Activated T-cell treated with anti-CD3 and anti-CD28 coated beads, Interleukin-2, amount 50 U/mL, for 24 hours (primary cell): ENCODE measurements around the gene C7.

ENCODE experiments used
- DNase-seq: peaks from one replicate; pipeline ENCODE4 v3.0.0-alpha.2; 2020
- H3K27ac Mint-ChIP-seq: 2 replicates; pipeline ENCODE4 v1.8.0; 2020; ENCODE audit warnings: mild to moderate bottlenecking, mixed read lengths
- H3K27me3 Mint-ChIP-seq: 2 replicates; pipeline ENCODE4 v1.8.0; 2020; ENCODE audit warnings: mixed read lengths
- H3K36me3 Mint-ChIP-seq: 2 replicates; pipeline ENCODE4 v1.8.0; 2020; ENCODE audit warnings: low read depth, mixed read lengths
- H3K4me1 Mint-ChIP-seq: 2 replicates; pipeline ENCODE4 v1.8.0; 2020; ENCODE audit warnings: low read depth, mixed read lengths
- H3K4me3 Mint-ChIP-seq: 2 replicates; pipeline ENCODE4 v1.8.0; 2020; ENCODE audit warnings: mild to moderate bottlenecking, moderate library complexity, mixed read lengths
- H3K9me3 Mint-ChIP-seq: 2 replicates; pipeline ENCODE4 v1.8.0; 2020; ENCODE audit warnings: mixed read lengths

C7 gene

GRCh38 chr5:40958811-40959210, 49.5 kb downstream of the C7 start:
- H3K36me3 Mint-ChIP-seq: no peaks in the 10 kb centered on the region
- H3K27ac Mint-ChIP-seq: no peak overlapping the region
- no peak for DNase-seq

GRCh38 chr5:40960037-40960436, 50.7 kb downstream of the C7 start:
- no peaks in the 10 kb centered on the region for H3K27me3 Mint-ChIP-seq
- no peak for DNase-seq
- no peaks in the 10 kb centered on the region for H3K4me1 Mint-ChIP-seq
- no peak overlapping the region for H3K4me3 Mint-ChIP-seq
- no peak overlapping the region for H3K27ac Mint-ChIP-seq
- no peaks in the 10 kb centered on the region for H3K36me3 Mint-ChIP-seq
- peaks cover 5% of the 10 kb centered on the region for H3K9me3 Mint-ChIP-seq

More at GRCh38 chr5:40958811-40959210, 49.5 kb downstream of the C7 start:
- Mint-ChIP-seq H3K4me3 (no peak overlapping the region), H3K4me1 (no peaks in the 10 kb centered on the region), H3K27me3 (no peaks in the 10 kb centered on the region), H3K9me3 (peaks cover 5% of the 10 kb centered on the region)

DNA sequence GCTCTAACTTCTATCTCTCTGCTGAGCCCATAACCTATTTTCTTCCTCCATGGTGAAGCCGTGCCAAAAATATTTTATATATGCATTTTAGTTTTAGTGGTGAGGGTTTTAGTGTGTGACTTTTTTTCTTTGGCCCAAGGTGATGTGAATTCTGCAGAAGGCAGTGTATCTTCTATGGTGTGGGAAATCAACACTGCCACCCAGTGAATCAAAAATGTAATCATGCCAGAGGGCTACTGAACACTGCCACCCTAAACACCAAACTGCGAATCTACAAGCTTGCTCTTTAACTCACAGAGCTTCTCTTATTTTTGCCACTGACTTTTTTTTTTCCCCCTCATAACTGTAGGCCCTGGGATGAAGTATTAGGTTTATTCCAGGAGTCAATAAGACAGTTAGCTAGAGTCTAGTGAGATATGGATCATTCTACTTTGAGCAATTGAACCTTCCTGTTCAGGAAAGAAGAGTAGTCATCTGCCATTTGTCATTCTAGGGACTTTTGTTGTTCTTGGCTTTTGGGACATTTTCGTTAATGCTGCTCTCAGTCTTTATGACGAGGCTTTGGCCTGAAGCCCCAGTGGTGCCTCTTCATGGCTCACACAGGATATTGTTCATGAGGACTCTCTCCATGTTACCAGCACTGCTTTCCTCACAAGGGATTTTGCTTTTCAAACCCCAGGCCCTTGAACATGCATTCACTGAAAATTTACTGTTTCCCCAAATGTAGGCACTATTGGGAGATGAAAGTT, 53.1 kb downstream of the C7 start:
- H3K4me1 Mint-ChIP-seq: no peaks in the 10 kb centered on the region
- DNase-seq: no peak
- no peak overlapping the region for H3K27ac Mint-ChIP-seq
- no peaks in the 10 kb centered on the region for H3K27me3 Mint-ChIP-seq
- H3K9me3 Mint-ChIP-seq: peaks cover 5% of the 10 kb centered on the region
- no peaks in the 10 kb centered on the region for H3K36me3 Mint-ChIP-seq
- H3K4me3 Mint-ChIP-seq: no peak overlapping the region

DNA sequence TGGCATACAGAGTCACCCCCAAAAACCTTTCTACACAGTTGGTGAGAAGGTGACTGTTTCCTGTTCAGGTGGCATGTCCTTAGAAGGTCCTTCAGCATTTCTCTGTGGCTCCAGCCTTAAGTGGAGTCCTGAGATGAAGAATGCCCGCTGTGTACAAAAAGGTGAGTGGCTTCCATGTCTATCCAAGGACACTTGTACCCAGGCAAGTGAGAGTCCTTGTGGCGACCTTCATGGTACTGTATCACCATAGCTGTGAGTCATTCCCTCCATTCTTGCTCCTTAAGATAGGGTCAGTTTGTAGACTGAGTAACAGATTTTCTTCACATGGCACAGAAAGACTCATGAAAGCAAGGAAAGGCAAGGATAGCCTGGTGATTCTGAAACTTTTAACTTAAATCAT, 63.1 kb downstream of the C7 start:
- H3K9me3 Mint-ChIP-seq: no peaks in the 10 kb centered on the region
- H3K4me1 Mint-ChIP-seq: no peaks in the 10 kb centered on the region
- DNase-seq: no peak
- no peak overlapping the region for H3K27ac Mint-ChIP-seq
- H3K27me3 Mint-ChIP-seq: peaks cover 6% of the 10 kb centered on the region
- H3K4me3 Mint-ChIP-seq: no peak overlapping the region
- no peaks in the 10 kb centered on the region for H3K36me3 Mint-ChIP-seq

- Mint-ChIP-seq H3K36me3 (no peaks in the 10 kb centered on the region), H3K9me3 (no peaks in the 10 kb centered on the region), H3K27ac (no peak overlapping the region), H3K4me1 (no peaks in the 10 kb centered on the region), H3K27me3 (peaks cover 6% of the 10 kb centered on the region), H3K4me3 (no peak overlapping the region)
- no peak for DNase-seq
Measured at GRCh38 chr5:40973364-40974004, 64.2 kb downstream of the C7 start.

GRCh38 chr5:40976041-40976440, 66.7 kb downstream of the C7 start:
- no peak for DNase-seq
- no peak overlapping the region for H3K4me3 Mint-ChIP-seq
- no peaks in the 10 kb centered on the region for H3K36me3 Mint-ChIP-seq
- H3K9me3 Mint-ChIP-seq: no peaks in the 10 kb centered on the region
- H3K27me3 Mint-ChIP-seq: peaks cover 10% of the 10 kb centered on the region
- no peaks in the 10 kb centered on the region for H3K4me1 Mint-ChIP-seq
- H3K27ac Mint-ChIP-seq: no peak overlapping the region

DNA sequence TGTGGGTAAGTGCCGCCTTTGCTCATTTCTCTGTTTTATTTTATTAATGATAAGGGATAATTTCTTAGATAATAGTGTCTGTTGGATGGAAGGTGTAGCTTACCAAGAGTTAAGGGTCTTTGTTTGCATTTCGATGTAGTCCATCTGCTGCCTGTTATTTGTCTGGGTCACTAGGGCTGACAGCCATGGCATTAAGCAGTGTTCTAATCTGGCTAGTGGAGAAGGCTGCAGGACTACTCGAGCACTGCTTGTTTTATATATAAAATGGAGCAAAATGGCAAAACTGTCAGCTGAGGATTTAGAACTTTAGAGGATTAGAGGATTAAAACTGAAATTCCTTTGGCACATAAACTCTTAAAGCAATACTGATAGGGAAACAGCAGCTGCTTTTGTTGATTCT, 67.5 kb downstream of the C7 start:
- no peak for DNase-seq
- Mint-ChIP-seq H3K27me3 (peaks cover 6% of the 10 kb centered on the region), H3K4me1 (no peaks in the 10 kb centered on the region), H3K4me3 (no peak overlapping the region), H3K36me3 (no peaks in the 10 kb centered on the region), H3K9me3 (no peaks in the 10 kb centered on the region), H3K27ac (no peak overlapping the region)

- no peak overlapping the region for H3K4me3 Mint-ChIP-seq
- peaks cover 9% of the 10 kb centered on the region for H3K27me3 Mint-ChIP-seq
- no peaks in the 10 kb centered on the region for H3K4me1 Mint-ChIP-seq
- no peak for DNase-seq
- H3K9me3 Mint-ChIP-seq: no peaks in the 10 kb centered on the region
- H3K36me3 Mint-ChIP-seq: no peaks in the 10 kb centered on the region
- no peak overlapping the region for H3K27ac Mint-ChIP-seq
Measured at GRCh38 chr5:40981420-40981819, 72.1 kb downstream of the C7 start.

DNA sequence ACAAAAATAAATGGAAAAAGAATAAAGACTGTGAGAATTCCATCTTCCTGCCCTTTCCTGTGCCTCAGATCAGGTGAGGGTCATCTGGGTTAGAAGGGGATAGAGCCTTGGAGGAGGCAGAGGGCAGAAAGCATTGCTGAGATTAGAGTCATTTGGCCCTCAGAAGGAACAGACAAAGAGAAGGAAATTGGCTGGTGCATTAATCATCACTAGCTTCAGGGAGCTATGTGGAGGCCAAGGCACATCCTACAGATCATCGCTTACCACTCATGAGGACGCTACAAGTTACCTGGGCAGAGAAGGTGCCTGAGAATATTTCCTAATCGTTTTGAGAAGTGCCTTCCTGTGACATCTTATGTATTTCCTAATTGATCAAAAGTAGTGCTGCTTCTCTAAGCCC, 74.5 kb downstream of the C7 start:
- peaks cover 9% of the 10 kb centered on the region for H3K27me3 Mint-ChIP-seq
- H3K9me3 Mint-ChIP-seq: peaks cover 2% of the 10 kb centered on the region
- no peak overlapping the region for H3K4me3 Mint-ChIP-seq
- no peaks in the 10 kb centered on the region for H3K36me3 Mint-ChIP-seq
- DNase-seq: no peak
- H3K27ac Mint-ChIP-seq: no peak overlapping the region
- no peaks in the 10 kb centered on the region for H3K4me1 Mint-ChIP-seq

- H3K4me1 Mint-ChIP-seq: no peaks in the 10 kb centered on the region
- H3K36me3 Mint-ChIP-seq: no peaks in the 10 kb centered on the region
- no peak for DNase-seq
- H3K27me3 Mint-ChIP-seq: peaks cover 9% of the 10 kb centered on the region
- no peak overlapping the region for H3K27ac Mint-ChIP-seq
- no peak overlapping the region for H3K4me3 Mint-ChIP-seq
- peaks cover 2% of the 10 kb centered on the region for H3K9me3 Mint-ChIP-seq
Measured at GRCh38 chr5:40984884-40985283, 75.6 kb downstream of the C7 start.

- Mint-ChIP-seq H3K27ac (no peak overlapping the region), H3K4me3 (no peak overlapping the region), H3K4me1 (no peaks in the 10 kb centered on the region), H3K27me3 (peaks cover 9% of the 10 kb centered on the region), H3K36me3 (no peaks in the 10 kb centered on the region), H3K9me3 (peaks cover 2% of the 10 kb centered on the region)
- DNase-seq: no peak
Measured at GRCh38 chr5:40985501-40985900, 76.2 kb downstream of the C7 start.

GRCh38 chr5:40986666-40987065, 77.4 kb downstream of the C7 start:
- Mint-ChIP-seq H3K27ac (no peak overlapping the region), H3K9me3 (peaks cover 2% of the 10 kb centered on the region), H3K27me3 (peaks cover 3% of the 10 kb centered on the region), H3K4me1 (no peaks in the 10 kb centered on the region), H3K36me3 (no peaks in the 10 kb centered on the region), H3K4me3 (no peak overlapping the region)
- no peak for DNase-seq

- H3K36me3 Mint-ChIP-seq: no peaks in the 10 kb centered on the region
- DNase-seq: no peak
- H3K4me3 Mint-ChIP-seq: no peak overlapping the region
- H3K27ac Mint-ChIP-seq: no peak overlapping the region
- peaks cover 3% of the 10 kb centered on the region for H3K27me3 Mint-ChIP-seq
- H3K4me1 Mint-ChIP-seq: no peaks in the 10 kb centered on the region
- peaks cover 2% of the 10 kb centered on the region for H3K9me3 Mint-ChIP-seq
Measured at GRCh38 chr5:40987349-40987748, 78.1 kb downstream of the C7 start.

GRCh38 chr5:40988746-40989510, 79.6 kb downstream of the C7 start:
- H3K27me3 Mint-ChIP-seq: peaks cover 3% of the 10 kb centered on the region
- H3K36me3 Mint-ChIP-seq: no peaks in the 10 kb centered on the region
- DNase-seq: no peak
- no peak overlapping the region for H3K27ac Mint-ChIP-seq
- no peaks in the 10 kb centered on the region for H3K4me1 Mint-ChIP-seq
- peaks cover 2% of the 10 kb centered on the region for H3K9me3 Mint-ChIP-seq
- no peak overlapping the region for H3K4me3 Mint-ChIP-seq
